GM12878 (cell line): ENCODE results near the gene TMSB4X. TPM values are rescaled to one million over a fixed set of nuclear protein-coding genes. Genes with fewer than 3 reads are reported as not detected.

Experiments used
- CBX5 ChIP-seq: sonication (generic); IDR thresholded peaks from 2 replicates; pipeline ENCODE4 v1.6.1; 2016; ENCODE audit warnings: low read depth, moderate library complexity, mild to moderate bottlenecking, inconsistent platforms
- CHD2 ChIP-seq: IDR thresholded peaks from 2 replicates; pipeline ENCODE4 v1.6.1; 2011; ENCODE audit warnings: low read depth, low read length, improper control_type of control experiment, borderline replicate concordance
- CREM ChIP-seq: IDR thresholded peaks from 2 replicates; pipeline ENCODE4 v1.6.1; 2014; ENCODE audit warnings: antibody characterized with exemption, low read depth
- DPF2 ChIP-seq: fragments of 450-650 bp; IDR thresholded peaks from 2 replicates; pipeline ENCODE4 v1.6.1; 2017; ENCODE audit warnings: mild to moderate bottlenecking
- EED ChIP-seq: sonication (generic); IDR thresholded peaks from 2 replicates; pipeline ENCODE4 v1.6.1; 2016; ENCODE audit warnings: antibody characterized with exemption, low read depth
- FOXM1 ChIP-seq: IDR thresholded peaks from 2 replicates; pipeline ENCODE4 v1.6.1; 2012; ENCODE audit warnings: low read depth, mild to moderate bottlenecking, inconsistent platforms, low read length, moderate library complexity
- HDAC6 ChIP-seq: fragments of 200-600 bp; sonication (generic); IDR thresholded peaks from one replicate; pipeline ENCODE4 v1.8.0; 2017; ENCODE audit warnings: antibody characterized with exemption; ENCODE audit not compliant: unreplicated experiment
- MEF2A ChIP-seq: IDR thresholded peaks from 2 replicates; pipeline ENCODE4 v1.6.1; 2011; ENCODE audit warnings: low read depth, mild to moderate bottlenecking, low read length, moderate library complexity; ENCODE audit not compliant: insufficient read depth
- MTA2 ChIP-seq: fragments of 450-650 bp; IDR thresholded peaks from 2 replicates; pipeline ENCODE4 v1.6.1; 2016; ENCODE audit warnings: low read depth, mild to moderate bottlenecking, moderate library complexity
- NBN ChIP-seq: fragments of 450-650 bp; IDR thresholded peaks from 2 replicates; pipeline ENCODE4 v1.6.1; 2016
- NFXL1 ChIP-seq: fragments of 450-650 bp; IDR thresholded peaks from 2 replicates; pipeline ENCODE4 v1.6.1; 2017; ENCODE audit warnings: antibody characterized with exemption, mild to moderate bottlenecking, borderline replicate concordance
- NR2C1 ChIP-seq: fragments of 450-650 bp; IDR thresholded peaks from 2 replicates; pipeline ENCODE4 v1.6.1; 2017; ENCODE audit warnings: antibody characterized with exemption, mild to moderate bottlenecking, moderate library complexity
- PAX8 ChIP-seq: fragments of 450-650 bp; IDR thresholded peaks from 2 replicates; pipeline ENCODE4 v1.6.1; 2017; ENCODE audit warnings: mild to moderate bottlenecking, moderate library complexity
- RAD21 ChIP-seq: IDR thresholded peaks from 2 replicates; pipeline ENCODE4 v1.6.1; 2011; ENCODE audit warnings: mild to moderate bottlenecking, low read depth, low read length, moderate library complexity; ENCODE audit not compliant: insufficient read depth
- RAD51 ChIP-seq: fragments of 450-650 bp; IDR thresholded peaks from 2 replicates; pipeline ENCODE4 v1.6.1; 2016; ENCODE audit warnings: moderate library complexity, mild to moderate bottlenecking, inconsistent platforms
- RFX5 ChIP-seq: IDR thresholded peaks from 2 replicates; pipeline ENCODE4 v1.6.1; 2011; ENCODE audit warnings: low read depth, low read length, improper control_type of control experiment
- SPI1 ChIP-seq: IDR thresholded peaks from 2 replicates; pipeline ENCODE4 v1.6.1; 2011; ENCODE audit warnings: low read depth, mild to moderate bottlenecking, low read length, moderate library complexity, borderline replicate concordance; ENCODE audit not compliant: insufficient read depth
- SREBF2 ChIP-seq: IDR thresholded peaks from 2 replicates; pipeline ENCODE4 v1.6.1; 2012; ENCODE audit warnings: mild to moderate bottlenecking, low read length
- TCF3 ChIP-seq: IDR thresholded peaks from 2 replicates; pipeline ENCODE4 v1.6.1; 2012; ENCODE audit warnings: low read depth, mild to moderate bottlenecking, low read length, borderline replicate concordance; ENCODE audit not compliant: insufficient read depth
- ZBTB11 ChIP-seq: fragments of 450-650 bp; formaldehyde crosslinking; IDR thresholded peaks from 2 replicates; pipeline ENCODE4 v1.5.0; 2022; ENCODE audit warnings: mild to moderate bottlenecking, missing genetic modification characterization
- ZNF622 ChIP-seq: fragments of 450-650 bp; IDR thresholded peaks from 2 replicates; pipeline ENCODE4 v1.6.1; 2017; ENCODE audit warnings: mild to moderate bottlenecking, inconsistent platforms
- ZZZ3 ChIP-seq: IDR thresholded peaks from 2 replicates; pipeline ENCODE4 v1.6.1; 2011; ENCODE audit warnings: low read depth; ENCODE audit not compliant: control insufficient read depth, insufficient read length
- polyA plus RNA-seq, 11 experiments: library from polyadenylated mRNA; depleted of rRNA in 4 of 11; unstranded in 6 of 11; stranded (reverse) in 5 of 11; fragments of >200 nt; fragmentation: Nextera tagmentation in 4 of 11; fragmentation: Illumina TruSeq in 1 of 11; extraction: Ambion mirVana in 4 of 11; extraction: Trizol in 1 of 11; gene quantifications; 1 replicate in 1 of 11; 2 replicates in 10 of 11; pipeline versions ENCODE4 v1.2.1 to v1.2.3, GENCODE V29; 2011 to 2016; ENCODE audit warnings: inconsistent platforms in 2 of 11, missing spikeins in 2 of 11, low read depth in 1 of 11
- total RNA-seq, 4 experiments: library from RNA; depleted of rRNA in 3 of 4; stranded (reverse); fragments of >200 nt in 3 of 4; fragmentation: Illumina TruSeq in 1 of 4; extraction: Trizol in 1 of 4; gene quantifications; 2 replicates each; pipeline versions ENCODE4 v1.2.1 to v1.2.3, GENCODE V29; 2013 to 2021
- TF ChIP-seq, protein P1 (sequence below): fragments of 150-350 bp; IDR thresholded peaks from 2 replicates; pipeline ENCODE4 v1.6.1; 2016; ENCODE audit warnings: low read depth, low read length
- TF ChIP-seq, protein P2 (sequence below): fragments of 450-650 bp; IDR thresholded peaks from 2 replicates; pipeline ENCODE4 v1.6.1; 2014; ENCODE audit warnings: mild to moderate bottlenecking

The TMSB4X gene
- total and polyA plus RNA-seq, 10 of the 15 experiments (the other 5 are each of a cell fraction or from before 2014, with no cell fraction given) = 13,924 to 37,234 (median 23,705) TPM

DNA sequence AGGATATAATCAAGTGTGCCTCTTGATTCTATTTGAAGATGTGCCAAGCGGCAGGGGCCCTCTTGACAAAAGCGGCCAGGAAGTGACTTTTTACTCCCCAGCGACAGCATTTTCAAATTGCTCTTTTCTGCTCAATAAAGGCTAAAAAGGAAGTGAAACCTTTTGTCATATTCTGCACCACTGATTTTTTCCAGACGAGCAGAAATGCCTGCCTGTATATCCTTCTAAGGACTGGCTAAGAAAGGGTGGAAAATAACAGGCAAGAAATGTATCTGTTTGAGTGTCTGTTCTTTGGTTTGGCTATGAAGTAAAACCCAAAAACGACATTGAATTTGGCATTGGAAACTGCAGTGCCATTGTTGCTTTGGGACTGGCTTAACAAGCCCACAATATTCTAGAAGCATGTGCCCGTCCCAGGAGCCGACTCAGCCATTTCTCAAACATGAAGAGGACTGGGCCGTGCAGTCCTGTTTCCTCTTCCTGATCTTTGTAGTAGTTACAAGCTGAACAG lies 25.4 kb downstream of the TMSB4X start (continued):
- TF ChIP-seq, protein P1, sequence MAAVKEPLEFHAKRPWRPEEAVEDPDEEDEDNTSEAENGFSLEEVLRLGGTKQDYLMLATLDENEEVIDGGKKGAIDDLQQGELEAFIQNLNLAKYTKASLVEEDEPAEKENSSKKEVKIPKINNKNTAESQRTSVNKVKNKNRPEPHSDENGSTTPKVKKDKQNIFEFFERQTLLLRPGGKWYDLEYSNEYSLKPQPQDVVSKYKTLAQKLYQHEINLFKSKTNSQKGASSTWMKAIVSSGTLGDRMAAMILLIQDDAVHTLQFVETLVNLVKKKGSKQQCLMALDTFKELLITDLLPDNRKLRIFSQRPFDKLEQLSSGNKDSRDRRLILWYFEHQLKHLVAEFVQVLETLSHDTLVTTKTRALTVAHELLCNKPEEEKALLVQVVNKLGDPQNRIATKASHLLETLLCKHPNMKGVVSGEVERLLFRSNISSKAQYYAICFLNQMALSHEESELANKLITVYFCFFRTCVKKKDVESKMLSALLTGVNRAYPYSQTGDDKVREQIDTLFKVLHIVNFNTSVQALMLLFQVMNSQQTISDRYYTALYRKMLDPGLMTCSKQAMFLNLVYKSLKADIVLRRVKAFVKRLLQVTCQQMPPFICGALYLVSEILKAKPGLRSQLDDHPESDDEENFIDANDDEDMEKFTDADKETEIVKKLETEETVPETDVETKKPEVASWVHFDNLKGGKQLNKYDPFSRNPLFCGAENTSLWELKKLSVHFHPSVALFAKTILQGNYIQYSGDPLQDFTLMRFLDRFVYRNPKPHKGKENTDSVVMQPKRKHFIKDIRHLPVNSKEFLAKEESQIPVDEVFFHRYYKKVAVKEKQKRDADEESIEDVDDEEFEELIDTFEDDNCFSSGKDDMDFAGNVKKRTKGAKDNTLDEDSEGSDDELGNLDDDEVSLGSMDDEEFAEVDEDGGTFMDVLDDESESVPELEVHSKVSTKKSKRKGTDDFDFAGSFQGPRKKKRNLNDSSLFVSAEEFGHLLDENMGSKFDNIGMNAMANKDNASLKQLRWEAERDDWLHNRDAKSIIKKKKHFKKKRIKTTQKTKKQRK = no peak
- no peak for TF ChIP-seq ZNF622
- TF ChIP-seq NFXL1 = no peak
- no peak for TF ChIP-seq ZZZ3
- TF ChIP-seq RAD51 = 0 out of 2 replicates have a peak, but pooled peaks have one; percentile 9
- peak; percentile 99 for TF ChIP-seq SPI1
- no peak for TF ChIP-seq HDAC6
- TF ChIP-seq FOXM1 = peak; percentile 66
- no peak for TF ChIP-seq ZBTB11 (CRISPR knock-in tag)
- no peak for TF ChIP-seq DPF2
- TF ChIP-seq EED = peak; percentile 93
- TF ChIP-seq, protein P2, sequence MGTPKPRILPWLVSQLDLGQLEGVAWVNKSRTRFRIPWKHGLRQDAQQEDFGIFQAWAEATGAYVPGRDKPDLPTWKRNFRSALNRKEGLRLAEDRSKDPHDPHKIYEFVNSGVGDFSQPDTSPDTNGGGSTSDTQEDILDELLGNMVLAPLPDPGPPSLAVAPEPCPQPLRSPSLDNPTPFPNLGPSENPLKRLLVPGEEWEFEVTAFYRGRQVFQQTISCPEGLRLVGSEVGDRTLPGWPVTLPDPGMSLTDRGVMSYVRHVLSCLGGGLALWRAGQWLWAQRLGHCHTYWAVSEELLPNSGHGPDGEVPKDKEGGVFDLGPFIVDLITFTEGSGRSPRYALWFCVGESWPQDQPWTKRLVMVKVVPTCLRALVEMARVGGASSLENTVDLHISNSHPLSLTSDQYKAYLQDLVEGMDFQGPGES = no peak
- no peak for TF ChIP-seq RFX5
- peak; percentile 73; the same call in 1 of the 2 replicates for TF ChIP-seq NBN
- TF ChIP-seq RAD21 = peak; percentile 10; the same call in 1 of the 2 replicates
- no peak for TF ChIP-seq MTA2
- no peak for TF ChIP-seq SREBF2
- TF ChIP-seq CREM = peak; percentile 65; the same call in 1 of the 2 replicates
- TF ChIP-seq MEF2A = 0 out of 2 replicates have a peak, but pooled peaks have one; percentile 35
- no peak for TF ChIP-seq TCF3
- 0 out of 2 replicates have a peak, but pooled peaks have one; percentile 23 for TF ChIP-seq CBX5
- no peak for TF ChIP-seq PAX8
- no peak for TF ChIP-seq NR2C1
- TF ChIP-seq CHD2 = no peak; the same call in 1 of the 2 replicates
